Panc1 (cell line): Measurements from ENCODE around the gene EHBP1L1. TPM values are rescaled to one million over a fixed set of nuclear protein-coding genes. Genes with fewer than 3 reads are reported as not detected.

ENCODE experiments used
- ATAC-seq: fragments of 200-7000 bp; cut with Tn5 transposase; 2 replicates; pipeline ENCODE4 v1.9.1; 2020; ENCODE audit warnings: mild to moderate bottlenecking, moderate library complexity
- BruUV-seq: library from RNA; stranded (reverse); fragments of 400-500 nt; replicated peaks from 2 replicates; lab custom pipeline; 2021; lab: Mats Ljungman, UMichigan
- CTCF ChIA-PET: fragments of 300-600 bp; sonication (Branson Sonifier 250); formaldehyde crosslinking; loops from one replicate; lab custom pipeline; 2022; ENCODE audit warnings: antibody characterized with exemption; lab: Charles Lee
- POLR2A ChIA-PET: fragments of 300-600 bp; sonication (Branson Sonifier 250); formaldehyde crosslinking; loops from one replicate; lab custom pipeline; 2022; ENCODE audit warnings: antibody characterized with exemption; lab: Charles Lee
- DNase-seq: peaks from one replicate; pipeline ENCODE4 v3.0.0-alpha.2; 2010; ENCODE audit warnings: low read depth, low spot score
- H3K27ac ChIP-seq: 2 replicates; pipeline ENCODE4 v1.5.1; 2011; ENCODE audit warnings: mild to moderate bottlenecking, low read length, inconsistent platforms
- H3K27me3 ChIP-seq: fragments of 200-500 bp; sonication (Bioruptor generic); 2 replicates; pipeline ENCODE4 v1.6.0; 2014; ENCODE audit warnings: low read length, inconsistent platforms; ENCODE audit not compliant: control insufficient read depth, insufficient read depth
- H3K36me3 ChIP-seq: fragments of 200-500 bp; sonication (Bioruptor generic); 2 replicates; pipeline ENCODE4 v1.5.1; 2014; ENCODE audit warnings: inconsistent platforms, mild to moderate bottlenecking, low read length, moderate library complexity; ENCODE audit not compliant: control insufficient read depth, insufficient read depth
- H3K4me1 ChIP-seq: 2 replicates; pipeline ENCODE4 v1.5.1; 2011; ENCODE audit warnings: inconsistent platforms, mild to moderate bottlenecking, low read length, moderate library complexity; ENCODE audit not compliant: control insufficient read depth, insufficient read depth
- H3K4me3 ChIP-seq, 2 experiments: 2 replicates each; pipeline ENCODE4 v1.5.1; 2011 to 2012; ENCODE audit warnings: low read depth in 2 of 2, low read length in 2 of 2, mild to moderate bottlenecking in 2 of 2, inconsistent platforms in 1 of 2, moderate library complexity in 1 of 2
- H3K9me3 ChIP-seq: fragments of 200-500 bp; sonication (Bioruptor generic); 2 replicates; pipeline ENCODE4 v1.5.1; 2014; ENCODE audit warnings: low read depth, mild to moderate bottlenecking, inconsistent platforms, low read length, moderate library complexity; ENCODE audit not compliant: control insufficient read depth, insufficient read depth
- POLR2AphosphoS5 ChIP-seq: IDR thresholded peaks from 2 replicates; pipeline ENCODE4 v1.6.1; 2012; ENCODE audit warnings: mild to moderate bottlenecking, low read depth, low read length, moderate library complexity
- SIN3A ChIP-seq: IDR thresholded peaks from 2 replicates; pipeline ENCODE4 v1.6.1; 2012; ENCODE audit warnings: low read depth, mild to moderate bottlenecking, low read length, moderate library complexity, borderline replicate concordance; ENCODE audit not compliant: insufficient read depth
- TCF7L2 ChIP-seq: IDR thresholded peaks from 2 replicates; pipeline ENCODE4 v1.6.1; 2011; ENCODE audit warnings: mild to moderate bottlenecking, low read depth, low read length, inconsistent platforms
- in situ Hi-C: cut with HindIII; loops from 2 replicates; pipeline ENCODE4 v1.10.0; 2016; ENCODE audit warnings: low sequenced_read_pairs, low pct_unique_long_range_greater_than_20kb
- intact Hi-C: fragments of 100-400 bp; cut with micrococcal nuclease; formaldehyde crosslinking; loops from one replicate; pipeline ENCODE4 v1.10.0; 2022; ENCODE audit not compliant: unreplicated experiment
- total RNA-seq: library from RNA; stranded (reverse); gene quantifications from one replicate; pipeline ENCODE4 v1.2.1, GENCODE V29; 2021; ENCODE audit not compliant: unreplicated experiment
- TF ChIP-seq, protein P1 (sequence below): fragments of 450-650 bp; IDR thresholded peaks from 2 replicates; pipeline ENCODE4 v1.5.1; 2017; ENCODE audit warnings: mild to moderate bottlenecking
- TF ChIP-seq, protein P2 (sequence below), 2 experiments: IDR thresholded peaks; 2 replicates each; pipeline ENCODE4 v1.6.1; 2011 to 2012; ENCODE audit warnings: low read depth in 2 of 2, control low read depth in 1 of 2, low read length in 1 of 2, mild to moderate bottlenecking in 1 of 2, moderate library complexity in 1 of 2; ENCODE audit not compliant: insufficient read depth in 1 of 2

EHBP1L1 gene
- total RNA-seq, 1 experiment from 2014 or later = 108 TPM

DNA sequence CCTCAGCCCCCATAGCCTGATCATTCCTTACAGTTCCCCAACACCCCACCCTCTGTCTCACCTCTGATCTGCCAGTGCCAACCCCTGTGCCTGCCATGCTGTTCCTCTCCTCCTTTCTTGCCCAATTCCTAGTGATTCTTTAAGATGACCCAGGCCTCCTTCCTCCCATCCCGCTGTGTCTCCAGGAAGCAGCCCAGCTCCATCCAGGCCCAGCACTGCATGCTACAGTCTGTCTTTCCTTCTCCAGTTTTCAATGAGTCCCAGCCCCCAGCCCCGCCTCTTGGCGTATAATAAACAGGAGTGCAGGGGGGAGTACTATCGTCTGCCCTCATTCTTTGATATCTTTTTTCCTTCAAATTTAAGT, 30.0 kb upstream of the EHBP1L1 start:
- TF ChIP-seq, protein P1, sequence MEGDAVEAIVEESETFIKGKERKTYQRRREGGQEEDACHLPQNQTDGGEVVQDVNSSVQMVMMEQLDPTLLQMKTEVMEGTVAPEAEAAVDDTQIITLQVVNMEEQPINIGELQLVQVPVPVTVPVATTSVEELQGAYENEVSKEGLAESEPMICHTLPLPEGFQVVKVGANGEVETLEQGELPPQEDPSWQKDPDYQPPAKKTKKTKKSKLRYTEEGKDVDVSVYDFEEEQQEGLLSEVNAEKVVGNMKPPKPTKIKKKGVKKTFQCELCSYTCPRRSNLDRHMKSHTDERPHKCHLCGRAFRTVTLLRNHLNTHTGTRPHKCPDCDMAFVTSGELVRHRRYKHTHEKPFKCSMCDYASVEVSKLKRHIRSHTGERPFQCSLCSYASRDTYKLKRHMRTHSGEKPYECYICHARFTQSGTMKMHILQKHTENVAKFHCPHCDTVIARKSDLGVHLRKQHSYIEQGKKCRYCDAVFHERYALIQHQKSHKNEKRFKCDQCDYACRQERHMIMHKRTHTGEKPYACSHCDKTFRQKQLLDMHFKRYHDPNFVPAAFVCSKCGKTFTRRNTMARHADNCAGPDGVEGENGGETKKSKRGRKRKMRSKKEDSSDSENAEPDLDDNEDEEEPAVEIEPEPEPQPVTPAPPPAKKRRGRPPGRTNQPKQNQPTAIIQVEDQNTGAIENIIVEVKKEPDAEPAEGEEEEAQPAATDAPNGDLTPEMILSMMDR = no peak
- TF ChIP-seq TCF7L2 (no peak), POLR2AphosphoS5 (no peak), SIN3A (no peak)
- TF ChIP-seq, protein P2, sequence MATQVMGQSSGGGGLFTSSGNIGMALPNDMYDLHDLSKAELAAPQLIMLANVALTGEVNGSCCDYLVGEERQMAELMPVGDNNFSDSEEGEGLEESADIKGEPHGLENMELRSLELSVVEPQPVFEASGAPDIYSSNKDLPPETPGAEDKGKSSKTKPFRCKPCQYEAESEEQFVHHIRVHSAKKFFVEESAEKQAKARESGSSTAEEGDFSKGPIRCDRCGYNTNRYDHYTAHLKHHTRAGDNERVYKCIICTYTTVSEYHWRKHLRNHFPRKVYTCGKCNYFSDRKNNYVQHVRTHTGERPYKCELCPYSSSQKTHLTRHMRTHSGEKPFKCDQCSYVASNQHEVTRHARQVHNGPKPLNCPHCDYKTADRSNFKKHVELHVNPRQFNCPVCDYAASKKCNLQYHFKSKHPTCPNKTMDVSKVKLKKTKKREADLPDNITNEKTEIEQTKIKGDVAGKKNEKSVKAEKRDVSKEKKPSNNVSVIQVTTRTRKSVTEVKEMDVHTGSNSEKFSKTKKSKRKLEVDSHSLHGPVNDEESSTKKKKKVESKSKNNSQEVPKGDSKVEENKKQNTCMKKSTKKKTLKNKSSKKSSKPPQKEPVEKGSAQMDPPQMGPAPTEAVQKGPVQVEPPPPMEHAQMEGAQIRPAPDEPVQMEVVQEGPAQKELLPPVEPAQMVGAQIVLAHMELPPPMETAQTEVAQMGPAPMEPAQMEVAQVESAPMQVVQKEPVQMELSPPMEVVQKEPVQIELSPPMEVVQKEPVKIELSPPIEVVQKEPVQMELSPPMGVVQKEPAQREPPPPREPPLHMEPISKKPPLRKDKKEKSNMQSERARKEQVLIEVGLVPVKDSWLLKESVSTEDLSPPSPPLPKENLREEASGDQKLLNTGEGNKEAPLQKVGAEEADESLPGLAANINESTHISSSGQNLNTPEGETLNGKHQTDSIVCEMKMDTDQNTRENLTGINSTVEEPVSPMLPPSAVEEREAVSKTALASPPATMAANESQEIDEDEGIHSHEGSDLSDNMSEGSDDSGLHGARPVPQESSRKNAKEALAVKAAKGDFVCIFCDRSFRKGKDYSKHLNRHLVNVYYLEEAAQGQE (IDR thresholded peaks at IDR 0.05; ENCODE audit: insufficient read depth in 1 of 2, low read depth in 2 of 2, low read length in 1 of 2) = no peak
- Histone ChIP-seq H3K36me3 (no peaks in the 10 kb centered on the region), H3K4me1 (peaks cover 7% of the 10 kb centered on the region; the same call in 1 of the 2 replicates), H3K4me3 (no peak overlapping the region), H3K9me3 (no peaks in the 10 kb centered on the region), H3K27me3 (no peaks in the 10 kb centered on the region), H3K27ac (no peak overlapping the region)
- ChIA-PET POLR2A (no interaction called here), CTCF (no interaction called here)
- DNase-seq (no peak), ATAC-seq (no peak)
- no TSS peak for BruUV-seq
- intact Hi-C loops (no loop called here), in situ Hi-C loops (no loop called here)

DNA sequence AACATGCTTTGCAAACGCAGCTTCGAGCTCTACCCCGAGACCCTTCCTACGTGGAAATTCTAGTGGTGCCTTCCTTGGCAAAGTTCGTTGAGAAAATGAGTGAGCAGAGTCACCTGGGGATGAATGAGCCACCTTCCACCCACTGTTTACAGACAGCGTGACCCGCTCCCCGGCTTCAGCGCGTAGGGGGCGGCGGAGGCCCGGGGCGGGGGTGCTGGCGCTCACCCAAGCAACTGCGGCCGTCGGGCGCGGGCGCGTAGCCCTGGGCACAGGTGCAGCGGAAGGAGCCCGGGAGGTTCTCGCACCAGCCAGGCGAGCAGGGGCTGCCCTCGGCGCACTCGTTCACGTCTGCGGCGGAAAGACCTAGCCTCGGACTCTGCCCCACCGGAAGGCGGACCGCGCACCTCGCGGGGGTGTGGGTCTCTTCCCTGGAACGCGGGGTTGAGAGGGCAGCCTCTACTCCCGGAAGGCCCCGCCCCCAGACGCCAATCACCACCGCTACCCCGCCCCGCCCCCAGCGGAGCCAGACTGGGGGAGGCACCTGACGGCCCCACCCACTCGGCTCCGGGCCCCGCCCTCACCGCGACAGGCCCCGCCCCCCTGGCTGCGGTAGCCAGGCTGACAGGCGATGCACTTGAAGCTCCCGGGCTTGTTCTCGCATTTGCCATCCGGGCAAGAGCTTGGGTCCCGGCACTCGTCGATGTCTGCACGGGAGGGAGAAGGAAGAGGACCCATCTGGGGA, 29.5 kb upstream of the EHBP1L1 start:
- DNase-seq (no peak), ATAC-seq (peak; percentile 82)
- BruUV-seq = no TSS peak
- H3K4me1 ChIP-seq = peaks cover 6% of the 10 kb centered on the region; the same call in 1 of the 2 replicates
- TF ChIP-seq, protein P2 (IDR thresholded peaks at IDR 0.05; ENCODE audit: insufficient read depth in 1 of 2, low read depth in 2 of 2, low read length in 1 of 2) = no peak
- TF ChIP-seq, protein P1 = no peak
- TF ChIP-seq POLR2AphosphoS5 (no peak), SIN3A (no peak), TCF7L2 (no peak)
- no peaks in the 10 kb centered on the region for H3K27me3 ChIP-seq
- no peaks in the 10 kb centered on the region for H3K9me3 ChIP-seq
- in situ Hi-C loops (no loop called here), intact Hi-C loops (no loop called here)
- ChIA-PET CTCF (no interaction called here), POLR2A (interaction anchor here (0.7 kb wide), 1 partner anchor 15 kb away, joined by 3 read pairs; no protein-coding TSS in a partner anchor)
- H3K27ac ChIP-seq = no peak overlapping the region
- H3K36me3 ChIP-seq = no peaks in the 10 kb centered on the region
- no peak overlapping the region for H3K4me3 ChIP-seq
